HepG2 (cell line): Measurements from ENCODE around the gene PTH2. TPM values are rescaled to one million over a fixed set of nuclear protein-coding genes. Genes with fewer than 3 reads are reported as not detected.

Experiments used
- ATAC-seq: fragments of 200-7000 bp; cut with Tn5 transposase; 3 replicates; pipeline ENCODE4 v1.9.1; 2020; ENCODE audit warnings: mild to moderate bottlenecking, moderate library complexity
- BruUV-seq: library from RNA; stranded (reverse); fragments of 400-500 nt; replicated peaks from 2 replicates; lab custom pipeline; 2021; lab: Mats Ljungman, UMichigan
- CTCF ChIA-PET: fragments of 300-600 bp; formaldehyde crosslinking; extraction: SDS; loops from one replicate; lab custom pipeline; 2021; ENCODE audit warnings: low total read pairs, inconsistent platforms, low intra/inter-chr PET ratio; lab: Yijun Ruan, JAX
- POLR2A ChIA-PET: fragments of 350-600 bp; sonication (Branson Sonifier 250); formaldehyde crosslinking; loops from one replicate; lab custom pipeline; 2020; ENCODE audit warnings: antibody characterized with exemption, inconsistent platforms; lab: Yijun Ruan, JAX
- DNase-seq: peaks from one replicate; pipeline ENCODE4 v3.0.0-alpha.2; 2015; ENCODE audit warnings: low spot score
- FAIRE-seq: peaks from 3 replicates; lab custom pipeline; 2011; peaks lifted over from hg19 to GRCh38; lab: Jason Lieb, UNC
- H2AFZ ChIP-seq: one replicate; pipeline ENCODE4 v1.6.1; 2011; ENCODE audit warnings: low read length, inconsistent platforms
- H3K27ac ChIP-seq: fragments of 300-600 bp; 3 replicates; pipeline ENCODE4 v1.8.0; 2011; ENCODE audit warnings: mixed run types, mild to moderate bottlenecking, mixed read lengths, low read length, inconsistent platforms; ENCODE audit not compliant: insufficient read depth; ENCODE audit errors: extremely low read length
- H3K27me3 ChIP-seq, 2 experiments: fragments of 200-600 bp in 1 of 2; 2 replicates in 1 of 2; 3 replicates in 1 of 2; pipeline versions ENCODE4 v1.6.0 to v1.8.0; 2011; ENCODE audit warnings: low read length in 2 of 2, mild to moderate bottlenecking in 2 of 2, moderate library complexity in 2 of 2, inconsistent platforms in 1 of 2; ENCODE audit not compliant: insufficient read depth in 2 of 2, control insufficient read depth in 1 of 2
- H3K36me3 ChIP-seq, 2 experiments: fragments of 200-600 bp in 1 of 2; replicated peaks in 1 of 2; 2 replicates in 1 of 2; 3 replicates in 1 of 2; pipeline versions ENCODE4 v1.5.1 to v1.8.0; 2011; ENCODE audit warnings: low read length in 2 of 2, inconsistent platforms in 1 of 2; ENCODE audit not compliant: insufficient read depth in 2 of 2, control insufficient read depth in 1 of 2
- H3K4me1 ChIP-seq: 2 replicates; pipeline ENCODE4 v1.5.1; 2012; ENCODE audit warnings: low read length, inconsistent platforms; ENCODE audit not compliant: insufficient read depth
- H3K4me2 ChIP-seq: 2 replicates; pipeline ENCODE4 v1.6.0; 2011; ENCODE audit warnings: low read depth, low read length, inconsistent platforms
- H3K4me3 ChIP-seq, 3 experiments: fragments of 200-600 bp in 1 of 3; sonication (generic), shearing (Covaris generic) in 1 of 3; replicated peaks in 1 of 3; 2 replicates each; pipeline ENCODE4 v1.5.1; 2011 to 2016; ENCODE audit warnings: low read length in 3 of 3, inconsistent platforms in 2 of 3, low read depth in 2 of 3, mild to moderate bottlenecking in 2 of 3, control low read depth in 1 of 3, mixed read lengths in 1 of 3; ENCODE audit not compliant: insufficient read depth in 1 of 3
- H3K79me2 ChIP-seq: one replicate; pipeline ENCODE4 v1.6.1; 2011; ENCODE audit warnings: low read length, inconsistent platforms; ENCODE audit not compliant: insufficient read depth
- H3K9ac ChIP-seq: 2 replicates; pipeline ENCODE4 v1.6.0; 2011; ENCODE audit warnings: mild to moderate bottlenecking, low read depth, low read length, inconsistent platforms; ENCODE audit not compliant: insufficient read depth
- H3K9me3 ChIP-seq: 2 replicates; pipeline ENCODE4 v1.5.1; 2012; ENCODE audit warnings: mild to moderate bottlenecking, low read length
- H4K20me1 ChIP-seq: 2 replicates; pipeline ENCODE4 v1.6.0; 2011; ENCODE audit warnings: inconsistent platforms, mild to moderate bottlenecking, low read length, moderate library complexity; ENCODE audit not compliant: insufficient read depth
- GATAD2A ChIP-seq: IDR thresholded peaks from 2 replicates; pipeline ENCODE4 v1.6.1; 2016
- HMG20B ChIP-seq: conservative IDR thresholded peaks from 2 replicates; pipeline ENCODE4 v1.6.1; 2016; ENCODE audit warnings: missing genetic modification reagents, missing compliant biosample characterization
- KDM3A ChIP-seq: IDR thresholded peaks from 2 replicates; pipeline ENCODE4 v1.6.1; 2018; ENCODE audit warnings: low read depth, missing compliant biosample characterization
- MAFK ChIP-seq, 2 experiments: IDR thresholded peaks in 1 of 2; conservative IDR thresholded peaks in 1 of 2; 2 replicates each; pipeline ENCODE4 v1.6.1; 2011; ENCODE audit warnings: improper control_type of control experiment in 2 of 2, low read length in 2 of 2
- MEF2D ChIP-seq: sonication (generic); formaldehyde crosslinking; IDR thresholded peaks from 2 replicates; pipeline ENCODE4 v1.5.1; 2020; ENCODE audit warnings: mild to moderate bottlenecking, missing genetic modification reagents
- MTERF4 ChIP-seq: sonication (generic); formaldehyde crosslinking; IDR thresholded peaks from 2 replicates; pipeline ENCODE4 v1.8.0; 2023; ENCODE audit warnings: mild to moderate bottlenecking, missing genetic modification reagents
- NFKBIZ ChIP-seq: IDR thresholded peaks from 2 replicates; pipeline ENCODE4 v1.6.1; 2018; ENCODE audit warnings: missing genetic modification reagents, missing compliant biosample characterization
- NR2F6 ChIP-seq, 2 experiments: IDR thresholded peaks; 2 replicates each; pipeline ENCODE4 v1.6.1; 2016; ENCODE audit warnings: antibody characterized with exemption in 1 of 2, mild to moderate bottlenecking in 1 of 2
- POLR2G ChIP-seq: fragments of 200-400 bp; formaldehyde crosslinking; IDR thresholded peaks from 2 replicates; pipeline ENCODE4 v1.6.1; 2018; ENCODE audit warnings: mild to moderate bottlenecking, low read depth, low read length, moderate library complexity
- SALL1 ChIP-seq: sonication (generic); formaldehyde crosslinking; IDR thresholded peaks from 2 replicates; pipeline ENCODE4 v1.8.0; 2022; ENCODE audit warnings: mild to moderate bottlenecking, missing genetic modification reagents
- SKI ChIP-seq: fragments of 450-650 bp; IDR thresholded peaks from one replicate; pipeline ENCODE4 v1.6.1; 2018; ENCODE audit warnings: mild to moderate bottlenecking; ENCODE audit not compliant: partially characterized antibody
- TEAD3 ChIP-seq: optimal IDR thresholded peaks from 2 replicates; pipeline ENCODE3; 2016; ENCODE audit warnings: borderline replicate concordance
- WIZ ChIP-seq: sonication (generic); formaldehyde crosslinking; IDR thresholded peaks from 2 replicates; pipeline ENCODE4 v1.5.1; 2020; ENCODE audit warnings: mild to moderate bottlenecking, missing genetic modification reagents
- ZBTB3 ChIP-seq: sonication (generic); formaldehyde crosslinking; IDR thresholded peaks from 2 replicates; pipeline ENCODE4 v1.4.0; 2020; ENCODE audit warnings: low read depth, mild to moderate bottlenecking, moderate library complexity, missing genetic modification reagents, borderline replicate concordance
- ZHX1 ChIP-seq: sonication (generic); formaldehyde crosslinking; IDR thresholded peaks from 2 replicates; pipeline ENCODE4 v1.8.1; 2022; ENCODE audit warnings: low read depth, mild to moderate bottlenecking, missing genetic modification reagents
- ZNF121 ChIP-seq: sonication (generic); formaldehyde crosslinking; IDR thresholded peaks from 2 replicates; pipeline ENCODE4 v1.5.0; 2020; ENCODE audit warnings: mild to moderate bottlenecking, missing genetic modification reagents
- ZNF253 ChIP-seq: sonication (generic); formaldehyde crosslinking; IDR thresholded peaks from 2 replicates; pipeline ENCODE4 v1.8.0; 2022; ENCODE audit warnings: mild to moderate bottlenecking, missing genetic modification reagents, borderline replicate concordance
- ZNF546 ChIP-seq: sonication (generic); formaldehyde crosslinking; conservative IDR thresholded peaks from 2 replicates; pipeline ENCODE4 v1.8.1; 2023; ENCODE audit warnings: mild to moderate bottlenecking, missing genetic modification reagents
- ZNF563 ChIP-seq: sonication (generic); formaldehyde crosslinking; IDR thresholded peaks from 2 replicates; pipeline ENCODE4 v1.8.0; 2022; ENCODE audit warnings: mild to moderate bottlenecking, moderate library complexity, missing genetic modification reagents
- ZSCAN12 ChIP-seq: sonication (generic); formaldehyde crosslinking; IDR thresholded peaks from 2 replicates; pipeline ENCODE4 v1.9.0; 2021; ENCODE audit warnings: mild to moderate bottlenecking, missing genetic modification reagents
- WGBS: methylation state at CpG from one replicate; pipeline ENCODE4 v1.1.6; 2017; ENCODE audit warnings: low lambda C conversion rate; 5-methylcytosine and 5-hydroxymethylcytosine counted together
- in situ Hi-C: cut with HindIII; loops from 2 replicates; pipeline ENCODE4 v1.10.0; 2017; ENCODE audit warnings: low pct_unique_long_range_greater_than_20kb; ENCODE audit not compliant: extremely low pct_ligation_motif_present
- intact Hi-C: fragments of 100-400 bp; cut with micrococcal nuclease; formaldehyde crosslinking; loops from one replicate; pipeline ENCODE4 v1.10.0; 2022; ENCODE audit not compliant: unreplicated experiment
- polyA plus RNA-seq, 8 experiments: library from polyadenylated mRNA; depleted of rRNA in 3 of 8; stranded (reverse) in 7 of 8; unstranded in 1 of 8; fragments of >200 nt; fragmentation: Illumina TruSeq in 4 of 8; extraction: Trizol in 4 of 8; gene quantifications; 2 replicates each; pipeline versions ENCODE4 v1.2.1 to v1.2.3, GENCODE V29; 2011 to 2016; ENCODE audit warnings: low read depth in 4 of 8, missing spikeins in 1 of 8, mixed read lengths in 1 of 8; ENCODE audit not compliant: insufficient read depth in 1 of 8
- total RNA-seq, 5 experiments: library from RNA; depleted of rRNA; stranded (reverse); fragments of >200 nt; fragmentation: Illumina TruSeq; extraction: Trizol; gene quantifications; 2 replicates each; pipeline ENCODE4 v1.2.3, GENCODE V29; 2016; ENCODE audit warnings: low read depth in 1 of 5

The PTH2 gene
- total and polyA plus RNA-seq, 2 of the 13 experiments (the other 11 are each of a cell fraction or from before 2014, with no cell fraction given), result not detected

- BruUV-seq, result no TSS peak
- H3K79me2 ChIP-seq, result no peaks in the 10 kb centered on the region
- peak; percentile 84 for ATAC-seq
- H3K9me3 ChIP-seq, result no peaks in the 10 kb centered on the region
- peak overlapping the region; percentile 72 for H3K27ac ChIP-seq
- ChIA-PET POLR2A (interaction anchor here (1.0 to 2.1 kb wide), 5 partner anchors 9 to 82 kb away, joined by 3 to 21 read pairs (median 3); partner anchors contain the start of genes ALDH16A1 and PIH1D1), CTCF (interaction anchor here (1.4 to 2.3 kb wide), 3 partner anchors 33 to 177 kb away, joined by 3 to 45 read pairs (median 5); no protein-coding TSS in a partner anchor)
- H3K9ac ChIP-seq, result peak overlapping the region; percentile 76
- H3K4me2 ChIP-seq, result peak overlapping the region; percentile 90
- 3% methylated on average over 24 of the region's 43 CpGs for WGBS
- peak; percentile 86 for DNase-seq
- H3K4me1 ChIP-seq, result peaks cover 27% of the 10 kb centered on the region
- peak overlapping the region; percentile 70 to 76 (median 74) for H3K4me3 ChIP-seq
- H2AFZ ChIP-seq, result no peak overlapping the region
- in situ Hi-C loops, result no loop called here
- H3K36me3 ChIP-seq, result peaks cover 0 to 10% of the 10 kb centered on the region in 2 experiments; a peak in 3 of 5 replicates
- peaks cover 7 to 44% of the 10 kb centered on the region in 2 experiments; a peak in 4 of 5 replicates for H3K27me3 ChIP-seq
- H4K20me1 ChIP-seq, result peaks cover 5% of the 10 kb centered on the region; the same call in 1 of the 2 replicates
- intact Hi-C loops, result loop anchor here (1.0 kb wide), 1 partner anchor 51 kb away; no protein-coding TSS in a partner anchor
- FAIRE-seq, result no peak
- peak; percentile 61 for TF ChIP-seq ZNF546 (CRISPR knock-in tag)
- no peak for TF ChIP-seq ZSCAN12 (CRISPR knock-in tag)
- TF ChIP-seq MTERF4, result 0 out of 2 replicates have a peak, but pooled peaks have one; percentile 2
- TF ChIP-seq SKI, result peak; percentile 9
- TF ChIP-seq TEAD3 (CRISPR knock-in tag), result peak; percentile 14
- TF ChIP-seq NFKBIZ (CRISPR knock-in tag), result no peak
- no peak for TF ChIP-seq ZNF253 (CRISPR knock-in tag)
- no peak for TF ChIP-seq ZHX1 (CRISPR knock-in tag)
- peak; percentile 33; the same call in 1 of the 2 replicates for TF ChIP-seq MEF2D
- TF ChIP-seq HMG20B (CRISPR knock-in tag), result no peak
- peak; percentile 59; the same call in 1 of the 2 replicates for TF ChIP-seq POLR2G
- TF ChIP-seq WIZ (CRISPR knock-in tag), result no peak
- 0 out of 2 replicates have a peak, but pooled peaks have one; percentile 42 for TF ChIP-seq ZBTB3
- no peak for TF ChIP-seq GATAD2A
- peak; percentile 23; the same call in 1 of the 2 replicates for TF ChIP-seq KDM3A
- peak; percentile 78 for TF ChIP-seq ZNF563 (CRISPR knock-in tag)
- no peak for TF ChIP-seq MAFK (conservative IDR thresholded peaks at IDR 0.05 in 1 of 2, IDR thresholded peaks at IDR 0.05 in 1 of 2; ENCODE audit: low read length in 2 of 2)
- TF ChIP-seq ZNF121 (CRISPR knock-in tag), result no peak
- TF ChIP-seq NR2F6 (IDR thresholded peaks at IDR 0.05), result no peak
- TF ChIP-seq NR2F6 (CRISPR knock-in tag; IDR thresholded peaks at IDR 0.05), result no peak
- peak; percentile 3; the same call in 1 of the 2 replicates for TF ChIP-seq SALL1 (CRISPR knock-in tag)
Measured at GRCh38 chr19:49442771-49443365, 19.6 kb upstream of the PTH2 start.
